Adipocyte (in vitro differentiated cells): ENCODE results near the gene MORF4L1.
A peak's percentile ranks its signal among the peaks of the same experiment; 100 is the strongest.
"Not testable (repeated sequence)": the region's sequence is repeated elsewhere in the genome, so short reads cannot be mapped to it uniquely, and the experiment has no call there.

Source experiments
- DNase-seq: peaks from one replicate; pipeline ENCODE4 v3.0.0-alpha.2; 2015; ENCODE audit warnings: low read depth
- H3K27me3 ChIP-seq: replicated peaks from 2 replicates; pipeline ENCODE4 v1.7.0; 2013; ENCODE audit warnings: mild to moderate bottlenecking, low read length, moderate library complexity; ENCODE audit not compliant: control insufficient read depth, insufficient read depth
- H3K36me3 ChIP-seq: 2 replicates; pipeline ENCODE4 v1.7.0; 2013; ENCODE audit warnings: low read length, mild to moderate bottlenecking, moderate library complexity; ENCODE audit not compliant: control insufficient read depth, insufficient read depth, severe bottlenecking
- H3K4me1 ChIP-seq: 2 replicates; pipeline ENCODE4 v1.7.0; 2013; ENCODE audit warnings: mild to moderate bottlenecking, low read length, moderate library complexity; ENCODE audit not compliant: control insufficient read depth, insufficient read depth
- H3K4me3 ChIP-seq: 2 replicates; pipeline ENCODE4 v1.7.0; 2013; ENCODE audit warnings: mild to moderate bottlenecking, low read length, moderate library complexity
- H3K9ac ChIP-seq: 2 replicates; pipeline ENCODE4 v1.7.0; 2013; ENCODE audit warnings: mild to moderate bottlenecking, low read length, moderate library complexity
- H3K9me3 ChIP-seq: 2 replicates; pipeline ENCODE4 v1.7.0; 2013; ENCODE audit warnings: mild to moderate bottlenecking, low read length, moderate library complexity; ENCODE audit not compliant: control insufficient read depth

Gene MORF4L1

DNA sequence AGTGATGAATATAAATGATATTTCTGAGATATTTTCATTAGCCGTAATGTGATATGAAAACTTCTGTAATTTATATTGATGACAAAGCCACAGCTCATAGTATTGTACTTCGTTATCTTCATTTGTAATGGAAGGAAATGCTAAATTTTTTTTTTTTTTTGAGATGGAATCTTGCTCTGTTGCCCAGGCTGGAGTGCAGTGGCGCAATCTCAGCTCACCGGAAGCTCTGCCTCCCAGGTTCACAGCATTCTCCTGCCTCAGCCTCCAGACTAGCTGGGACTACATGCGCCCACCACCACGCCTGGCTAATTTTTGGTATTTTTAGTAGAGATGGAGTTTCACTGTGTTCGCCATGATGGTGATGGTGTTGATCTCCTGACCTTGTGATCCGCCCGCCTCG, 7.1 kb upstream of the MORF4L1 start:
- H3K4me3 ChIP-seq, H3K9ac ChIP-seq, H3K36me3 ChIP-seq, H3K27me3 ChIP-seq, H3K9me3 ChIP-seq, DNase-seq, H3K4me1 ChIP-seq: not testable (repeated sequence)

DNA sequence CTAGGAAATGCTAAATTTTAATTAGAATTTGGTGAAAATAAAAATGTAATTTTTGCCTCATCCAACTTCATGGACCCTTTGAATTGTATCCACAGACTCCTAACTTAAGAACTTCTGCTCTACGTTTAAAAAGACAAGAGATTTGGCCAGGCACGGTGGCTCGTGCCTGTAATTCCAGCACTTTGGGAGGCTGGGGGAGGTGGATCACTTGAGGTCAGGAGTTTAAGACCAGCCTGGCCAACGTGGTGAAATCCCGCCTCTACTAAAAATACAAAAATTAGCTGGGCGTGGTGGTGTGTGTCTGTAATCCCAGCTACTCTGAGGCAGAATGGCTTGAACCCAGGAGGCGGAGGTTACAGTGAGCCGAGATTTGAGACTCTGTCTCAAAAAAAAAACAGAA, 6.7 kb upstream of the MORF4L1 start:
- not testable (repeated sequence) for H3K4me1 ChIP-seq, H3K4me3 ChIP-seq, H3K36me3 ChIP-seq, DNase-seq, H3K9me3 ChIP-seq, H3K27me3 ChIP-seq, H3K9ac ChIP-seq

DNA sequence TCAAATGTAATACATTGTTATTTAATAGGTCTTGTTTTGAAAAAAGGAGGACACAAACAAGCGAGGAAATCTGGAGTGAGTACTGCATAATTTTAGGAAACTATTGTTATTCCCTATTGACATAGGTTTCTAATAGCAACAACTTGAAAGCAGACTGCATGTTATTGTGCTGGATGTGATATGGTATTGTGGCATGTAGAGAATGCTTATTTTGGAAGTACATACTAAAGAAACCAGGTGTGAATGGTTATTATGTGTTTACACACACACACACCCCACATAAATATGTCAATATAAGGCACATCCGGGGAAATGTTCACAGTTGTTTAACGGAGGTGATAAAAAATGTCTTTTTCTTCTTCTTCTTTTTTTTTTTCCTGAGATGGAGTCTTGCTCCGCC, 5.9 kb upstream of the MORF4L1 start:
- H3K4me1 ChIP-seq: no peaks in the 10 kb centered on the region
- no peak for DNase-seq
- H3K4me3 ChIP-seq: no peak overlapping the region
- H3K9me3 ChIP-seq: no peaks in the 10 kb centered on the region
- no peaks in the 10 kb centered on the region for H3K27me3 ChIP-seq
- no peaks in the 10 kb centered on the region for H3K36me3 ChIP-seq
- no peak overlapping the region for H3K9ac ChIP-seq

DNA sequence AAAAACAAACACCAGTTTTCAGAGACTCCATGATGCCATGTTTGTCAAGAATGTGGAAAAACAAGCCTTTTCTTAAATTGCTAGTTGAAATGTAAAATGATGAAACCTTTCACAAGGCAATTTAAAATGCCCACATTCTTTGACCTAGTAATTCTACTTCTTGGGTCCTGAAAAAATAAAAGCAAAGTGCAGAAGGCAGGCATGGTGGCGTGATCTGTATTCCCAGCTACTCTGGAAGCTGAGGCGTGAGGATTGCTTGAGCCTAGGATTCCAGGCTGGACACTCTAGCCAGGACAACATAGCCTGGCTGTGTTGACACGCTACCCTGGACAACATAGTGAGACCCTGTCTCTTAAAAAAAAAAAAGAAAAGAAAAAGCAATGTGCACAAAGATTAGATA, 4.3 kb upstream of the MORF4L1 start:
- peaks cover 5% of the 10 kb centered on the region for H3K4me1 ChIP-seq
- no peaks in the 10 kb centered on the region for H3K9me3 ChIP-seq
- no peaks in the 10 kb centered on the region for H3K27me3 ChIP-seq
- DNase-seq: no peak
- no peaks in the 10 kb centered on the region for H3K36me3 ChIP-seq
- no peak overlapping the region for H3K9ac ChIP-seq
- no peak overlapping the region for H3K4me3 ChIP-seq

DNA sequence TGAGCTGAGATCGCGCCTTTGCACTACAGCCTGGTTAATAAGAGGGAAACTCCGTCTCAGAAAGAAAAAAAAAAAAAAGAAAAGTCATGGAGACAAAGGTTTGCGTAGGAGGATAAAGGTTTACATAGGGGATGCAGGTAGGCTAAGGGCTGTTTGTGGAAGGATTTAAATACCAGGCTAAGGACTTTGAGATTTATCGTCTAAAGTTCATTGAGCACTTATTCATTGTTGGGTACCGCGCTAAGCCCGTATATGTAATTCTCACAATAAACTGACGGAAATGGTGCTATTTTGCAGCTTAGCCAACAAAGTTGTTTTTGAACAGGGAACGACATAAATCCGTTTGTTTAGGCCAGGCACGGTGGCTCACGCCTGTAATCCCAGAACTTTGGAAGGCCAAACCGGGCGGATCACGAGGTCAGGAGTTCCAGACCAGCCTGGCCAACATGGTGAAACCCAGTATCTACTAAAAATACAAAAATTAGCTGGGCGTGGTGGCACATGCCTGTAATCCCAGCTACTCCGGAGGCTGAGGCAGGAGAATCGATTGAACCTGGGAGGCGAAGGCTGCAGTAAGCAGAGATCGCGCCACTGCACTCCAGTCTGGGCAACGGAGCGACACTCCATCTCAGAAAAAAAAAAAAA, 1.1 kb upstream of the MORF4L1 start:
- not testable (repeated sequence) for DNase-seq, H3K9me3 ChIP-seq, H3K27me3 ChIP-seq, H3K36me3 ChIP-seq, H3K4me3 ChIP-seq
- peak overlapping the region; percentile 78 for H3K9ac ChIP-seq
- H3K4me1 ChIP-seq: peaks cover 17% of the 10 kb centered on the region

DNA sequence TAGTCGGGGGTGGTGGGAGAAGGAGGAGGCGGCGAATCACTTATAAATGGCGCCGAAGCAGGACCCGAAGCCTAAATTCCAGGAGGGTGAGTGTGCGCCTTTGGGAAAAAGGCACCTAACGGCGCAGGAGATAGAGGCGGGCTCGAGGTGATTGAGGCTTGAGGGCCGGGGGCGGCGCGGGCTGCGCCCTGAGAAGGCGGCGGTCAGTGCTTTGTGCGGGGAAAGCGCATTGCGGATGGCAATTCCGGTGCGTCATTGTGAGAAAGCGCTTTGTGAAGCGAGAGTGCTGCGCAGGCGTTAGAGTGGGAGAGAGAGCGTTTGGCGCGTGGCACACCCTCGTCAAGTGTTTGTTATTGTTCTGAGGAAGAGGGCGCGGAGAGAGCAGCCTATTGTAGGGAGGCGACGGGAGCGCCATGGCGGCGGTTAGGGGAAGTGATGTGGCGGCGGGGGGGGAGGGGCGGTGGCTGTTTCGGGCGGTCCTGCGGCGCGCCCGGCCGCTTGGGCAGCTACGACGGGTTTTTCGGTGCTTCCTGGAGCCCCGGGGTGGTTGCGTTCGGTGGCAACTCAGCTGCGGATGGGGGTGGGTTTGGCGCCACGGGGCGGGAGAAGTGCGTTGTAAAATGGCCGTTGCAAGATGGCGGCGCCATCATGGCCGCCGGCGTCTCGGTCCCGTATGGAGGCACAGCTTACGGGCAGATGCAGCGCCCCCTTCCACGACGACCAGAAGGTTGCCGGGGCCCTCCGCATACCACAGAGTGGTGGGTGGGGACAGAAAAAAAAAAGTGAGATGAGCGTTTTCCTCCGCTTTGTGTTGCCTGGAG, 492 bp downstream of the MORF4L1 start:
- H3K9me3 ChIP-seq: no peaks in the 10 kb centered on the region
- no peaks in the 10 kb centered on the region for H3K27me3 ChIP-seq

DNA sequence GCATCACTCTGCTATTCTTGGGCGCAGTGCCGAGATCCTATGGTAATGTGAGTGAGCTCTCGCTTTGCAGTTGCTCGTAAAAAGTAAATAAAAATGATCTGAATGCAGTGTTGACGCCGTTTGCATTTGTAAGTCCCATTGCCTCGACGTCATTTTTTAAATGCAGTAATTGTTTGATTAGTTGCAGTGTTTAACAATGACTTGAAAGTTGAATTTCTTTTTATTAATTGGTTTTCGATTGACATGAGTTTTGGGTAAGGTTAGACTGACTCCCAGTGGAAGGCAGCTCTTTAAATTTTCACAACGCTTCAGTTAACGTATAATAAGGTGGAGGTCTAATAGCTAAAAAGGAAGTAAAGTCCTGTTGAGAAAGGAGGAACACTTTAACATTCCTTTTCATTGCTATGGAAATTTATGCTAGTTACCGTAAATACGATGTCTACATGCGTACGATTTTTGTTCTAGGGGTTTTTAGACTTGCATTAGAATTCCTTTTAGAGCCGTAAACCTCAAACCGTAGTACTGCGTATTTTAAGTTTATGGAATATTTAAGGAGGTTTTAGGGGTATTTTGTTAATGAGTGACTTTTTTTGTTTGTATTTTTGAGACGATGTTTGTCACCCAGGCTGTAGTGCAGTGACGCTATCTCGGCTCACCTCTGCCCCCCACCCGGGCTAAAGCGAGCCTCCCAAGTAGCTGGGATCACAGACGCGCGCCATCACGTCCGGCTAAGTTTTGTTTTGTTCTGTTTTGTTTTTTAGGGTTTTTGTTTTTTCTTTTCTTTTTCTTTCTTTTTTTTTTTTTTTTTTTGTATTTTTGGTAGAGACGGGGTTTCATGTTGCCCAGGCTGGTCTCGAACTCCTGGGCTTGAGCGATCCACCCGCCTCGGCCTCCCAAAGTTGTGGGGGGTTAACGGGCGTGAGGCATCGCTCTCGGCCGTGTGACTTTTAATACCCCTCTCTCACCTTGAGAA, 1.4 kb downstream of the MORF4L1 start:
- Histone ChIP-seq H3K36me3 (no peaks in the 10 kb centered on the region), H3K4me3 (peak overlapping the region; percentile 100), H3K27me3 (no peaks in the 10 kb centered on the region), H3K4me1 (peaks cover 40% of the 10 kb centered on the region), H3K9me3 (no peaks in the 10 kb centered on the region), H3K9ac (peak overlapping the region; percentile 100)
- peak; percentile 60 for DNase-seq

More for the DNA sequence above, 492 bp downstream of the MORF4L1 start:
- H3K4me3 ChIP-seq: peak overlapping the region; percentile 100
- peak overlapping the region; percentile 100 for H3K9ac ChIP-seq
- no peaks in the 10 kb centered on the region for H3K36me3 ChIP-seq
- peaks cover 31% of the 10 kb centered on the region for H3K4me1 ChIP-seq
- peak; percentile 94 for DNase-seq

DNA sequence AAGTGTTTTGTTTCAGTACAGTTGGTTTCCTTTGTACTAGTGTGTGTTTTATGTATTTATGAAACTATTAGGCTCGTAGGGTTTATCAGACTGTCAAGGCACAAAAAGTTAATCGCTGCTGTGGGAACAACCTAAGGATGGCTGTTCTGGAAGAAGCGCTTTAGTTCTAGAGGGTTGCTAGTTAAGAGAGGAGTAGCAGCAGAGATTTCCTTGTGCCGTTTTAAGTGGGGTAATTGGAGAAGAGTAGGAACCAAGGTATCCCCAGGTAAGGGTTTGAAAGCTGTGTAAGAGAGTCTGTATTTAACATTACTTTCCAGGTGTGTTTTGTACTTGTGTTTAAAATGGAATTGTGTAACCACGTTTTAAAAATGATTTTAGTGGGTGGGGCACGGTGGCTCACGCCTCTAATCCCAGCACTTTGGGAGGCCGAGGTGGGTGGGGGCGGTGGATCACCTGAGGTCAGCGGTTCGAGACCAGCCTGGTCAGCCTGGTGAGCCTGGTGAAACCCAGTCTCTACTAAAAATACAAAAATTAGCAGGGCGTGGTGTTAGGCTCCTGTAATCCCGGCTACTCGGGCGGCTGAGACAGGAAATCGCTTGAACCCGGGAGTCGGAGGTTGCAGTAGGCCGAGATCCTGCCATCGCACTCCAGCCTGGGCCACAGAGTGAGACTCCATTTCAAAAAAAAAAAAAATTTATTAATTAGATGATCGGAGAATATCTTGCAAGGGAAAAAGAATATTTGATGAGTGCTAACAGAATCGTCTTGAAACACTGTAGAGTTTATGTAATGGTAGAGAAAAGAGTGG, 2.6 kb downstream of the MORF4L1 start:
- Histone ChIP-seq H3K27me3 (no peaks in the 10 kb centered on the region), H3K4me1 (peaks cover 52% of the 10 kb centered on the region), H3K9me3 (no peaks in the 10 kb centered on the region), H3K4me3 (peak overlapping the region; percentile 100), H3K9ac (peak overlapping the region; percentile 100), H3K36me3 (no peaks in the 10 kb centered on the region)
- peak; percentile 29 for DNase-seq

DNA sequence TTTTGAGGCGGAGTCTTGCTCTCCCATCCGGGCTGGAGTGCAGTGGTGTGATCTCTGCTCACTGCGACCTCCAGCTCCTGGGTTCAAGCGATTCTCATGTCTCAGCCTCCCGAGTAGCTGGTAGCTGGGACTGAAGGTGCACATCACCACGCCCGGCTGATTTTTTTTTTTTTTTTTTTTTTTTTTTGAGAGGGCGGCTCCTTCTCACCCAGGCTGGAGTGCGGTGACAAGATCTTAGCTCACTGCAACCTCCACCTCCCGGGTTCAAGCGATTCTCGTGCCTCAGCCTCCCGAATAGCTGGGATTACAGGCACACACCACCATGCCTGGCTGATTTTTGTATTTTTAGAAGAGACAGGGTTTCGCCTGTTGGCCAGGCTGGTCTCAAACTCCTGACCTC, 4.3 kb downstream of the MORF4L1 start:
- DNase-seq, H3K9me3 ChIP-seq, H3K27me3 ChIP-seq: not testable (repeated sequence)
- Histone ChIP-seq H3K4me1 (peaks cover 68% of the 10 kb centered on the region), H3K9ac (peak overlapping the region; percentile 63), H3K4me3 (peak overlapping the region; percentile 100), H3K36me3 (peaks cover 14% of the 10 kb centered on the region)

DNA sequence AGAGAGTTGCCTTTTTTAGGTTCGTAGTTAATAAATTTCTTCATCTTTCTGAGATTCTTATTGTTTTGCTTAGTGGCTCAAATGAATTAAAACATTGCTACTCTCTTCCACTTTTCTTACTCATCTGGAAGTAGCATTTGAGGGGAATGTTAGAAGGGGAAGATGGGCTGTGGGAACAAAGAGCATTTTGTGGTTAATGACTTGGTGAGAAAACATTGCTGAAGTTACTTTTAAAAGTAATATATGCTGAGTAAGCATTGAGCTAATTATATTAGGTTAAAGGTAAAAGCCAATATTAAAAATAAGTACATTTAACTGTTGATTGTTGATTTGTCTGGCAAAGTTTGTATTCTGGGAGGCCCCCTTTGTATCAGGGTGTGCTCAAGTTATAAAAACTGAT, 5.7 kb downstream of the MORF4L1 start:
- Histone ChIP-seq H3K4me1 (peaks cover 71% of the 10 kb centered on the region), H3K9me3 (no peaks in the 10 kb centered on the region), H3K9ac (peak overlapping the region; percentile 63), H3K27me3 (no peaks in the 10 kb centered on the region), H3K4me3 (peak overlapping the region; percentile 100), H3K36me3 (peaks cover 26% of the 10 kb centered on the region)
- no peak for DNase-seq
